ENCODE data around the gene PRDM8. TPM values are rescaled to one million over a fixed set of nuclear protein-coding genes. Genes with fewer than 3 reads are reported as not detected.

Gene PRDM8
- total RNA-seq, 1 donor from 2014 or later: not detected

DNA sequence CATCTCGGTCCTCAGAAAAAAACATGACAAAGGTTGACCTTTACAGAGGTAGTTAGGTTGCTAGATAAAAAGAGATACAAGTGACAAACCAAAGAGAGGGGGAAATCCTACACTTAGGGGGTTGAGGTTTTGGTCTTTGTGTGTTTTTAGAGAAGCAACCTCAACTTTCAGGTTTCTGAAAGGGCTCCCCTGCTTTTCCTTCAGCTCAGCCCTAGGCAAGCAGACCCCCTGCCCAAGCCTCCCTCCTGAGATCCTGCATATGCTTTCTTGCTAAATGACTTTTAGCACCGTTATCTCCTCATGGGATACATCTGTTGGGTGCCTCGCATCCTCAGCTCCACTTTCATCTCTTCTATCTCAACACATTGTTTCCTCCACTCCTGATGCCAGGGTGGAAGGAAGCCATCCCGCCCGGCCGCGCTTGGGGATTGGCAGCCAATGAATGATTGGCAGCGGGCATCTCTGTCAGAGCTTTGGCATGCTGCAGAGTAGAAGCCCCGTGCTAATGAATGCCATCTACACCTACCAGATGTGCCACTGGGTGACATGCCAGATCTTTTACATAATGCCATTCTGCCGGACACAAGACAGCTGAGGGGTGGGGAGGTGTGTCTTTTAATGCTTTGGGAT lies 15.0 kb upstream of the PRDM8 start:
- H3K79me2 ChIP-seq (ENCODE audit: low read depth): no peaks in the 10 kb centered on the region
- H3K36me3 ChIP-seq: no peaks in the 10 kb centered on the region
- H3K27ac ChIP-seq: no peak overlapping the region
- H2AFZ ChIP-seq (replicated peaks): no peak overlapping the region
- Mint-ChIP-seq H3K36me3 (no peaks in the 10 kb centered on the region), H3K9me3 (peaks cover 17% of the 10 kb centered on the region), H3K4me1 (peaks cover 20% of the 10 kb centered on the region), H3K27me3 (ENCODE audit: insufficient read depth, low read depth) (peaks cover 53% of the 10 kb centered on the region), H3K27ac (no peak overlapping the region), H3K4me3 (peak overlapping the region; percentile 61)
- H3K4me1 ChIP-seq: peaks cover 5% of the 10 kb centered on the region
- no peak overlapping the region for H3K4me2 ChIP-seq
- H3K27me3 ChIP-seq: peaks cover 79% of the 10 kb centered on the region
- peaks cover 30% of the 10 kb centered on the region for H4K20me1 ChIP-seq (ENCODE audit: low read depth)
- H3F3A ChIP-seq (ENCODE audit: low read depth): peaks cover 11% of the 10 kb centered on the region
- TF ChIP-seq EZH2phosphoT487 (IDR thresholded peaks at IDR 0.05): peak; percentile 10
- no peak for TF ChIP-seq EZH2 (IDR thresholded peaks at IDR 0.05)
- no peak overlapping the region for H3K9ac ChIP-seq
- no peak for DNase-seq (ENCODE audit: low spot score)
- no peaks in the 10 kb centered on the region for H3K9me3 ChIP-seq (ENCODE audit: low read depth)
- no peak overlapping the region for H3K4me3 ChIP-seq

DNA sequence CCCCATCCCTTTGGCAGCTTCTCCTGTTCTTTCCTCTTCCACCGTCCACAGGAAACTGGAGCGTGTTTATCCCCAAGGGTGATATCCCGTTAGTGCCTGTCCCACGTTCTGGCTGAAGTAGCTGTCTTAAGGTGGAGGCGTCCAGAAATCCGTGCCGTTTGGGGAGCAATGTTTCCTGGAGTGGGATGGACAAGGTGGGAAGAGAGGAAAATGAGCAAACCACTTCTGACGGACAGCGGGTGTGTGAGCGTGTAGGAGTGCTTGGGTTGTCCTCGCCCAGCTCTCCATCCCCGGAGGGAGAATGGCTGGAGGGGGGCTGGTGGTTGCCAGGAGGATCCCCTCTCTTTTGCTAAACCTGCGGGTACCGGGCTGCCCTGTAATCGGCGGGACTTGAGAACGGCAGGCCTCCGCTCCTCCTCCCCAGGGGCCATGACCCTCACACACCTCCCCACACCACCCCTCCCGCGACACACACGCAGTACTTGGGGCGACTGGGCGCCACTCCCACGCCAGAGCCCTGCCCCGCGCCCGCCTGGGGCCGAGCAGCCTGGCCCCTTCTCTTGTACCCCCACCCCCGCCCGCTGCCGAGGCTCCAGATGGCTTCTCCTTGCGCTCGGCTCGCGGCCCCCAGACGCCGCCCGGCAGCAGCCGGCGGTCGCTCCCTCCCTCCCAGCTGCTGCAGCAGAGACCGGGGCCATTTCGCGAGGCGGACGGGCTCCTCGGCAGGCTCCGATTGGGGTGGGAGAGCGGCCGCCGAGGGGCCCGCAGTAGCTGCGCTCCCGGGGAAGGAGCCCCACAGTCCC lies 13.9 kb upstream of the PRDM8 start:
- peak; percentile 33 for DNase-seq (ENCODE audit: low spot score)
- no peaks in the 10 kb centered on the region for H3K36me3 ChIP-seq
- no peaks in the 10 kb centered on the region for H3K79me2 ChIP-seq (ENCODE audit: low read depth)
- no peaks in the 10 kb centered on the region for H3K36me3 Mint-ChIP-seq
- peaks cover 20% of the 10 kb centered on the region for H3K4me1 Mint-ChIP-seq
- H3K27ac ChIP-seq: no peak overlapping the region
- H3K9ac ChIP-seq: no peak overlapping the region
- peaks cover 64% of the 10 kb centered on the region for H3K27me3 Mint-ChIP-seq (ENCODE audit: insufficient read depth, low read depth)
- H3K4me2 ChIP-seq: peak overlapping the region; percentile 76
- TF ChIP-seq, protein P1, sequence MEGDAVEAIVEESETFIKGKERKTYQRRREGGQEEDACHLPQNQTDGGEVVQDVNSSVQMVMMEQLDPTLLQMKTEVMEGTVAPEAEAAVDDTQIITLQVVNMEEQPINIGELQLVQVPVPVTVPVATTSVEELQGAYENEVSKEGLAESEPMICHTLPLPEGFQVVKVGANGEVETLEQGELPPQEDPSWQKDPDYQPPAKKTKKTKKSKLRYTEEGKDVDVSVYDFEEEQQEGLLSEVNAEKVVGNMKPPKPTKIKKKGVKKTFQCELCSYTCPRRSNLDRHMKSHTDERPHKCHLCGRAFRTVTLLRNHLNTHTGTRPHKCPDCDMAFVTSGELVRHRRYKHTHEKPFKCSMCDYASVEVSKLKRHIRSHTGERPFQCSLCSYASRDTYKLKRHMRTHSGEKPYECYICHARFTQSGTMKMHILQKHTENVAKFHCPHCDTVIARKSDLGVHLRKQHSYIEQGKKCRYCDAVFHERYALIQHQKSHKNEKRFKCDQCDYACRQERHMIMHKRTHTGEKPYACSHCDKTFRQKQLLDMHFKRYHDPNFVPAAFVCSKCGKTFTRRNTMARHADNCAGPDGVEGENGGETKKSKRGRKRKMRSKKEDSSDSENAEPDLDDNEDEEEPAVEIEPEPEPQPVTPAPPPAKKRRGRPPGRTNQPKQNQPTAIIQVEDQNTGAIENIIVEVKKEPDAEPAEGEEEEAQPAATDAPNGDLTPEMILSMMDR (IDR thresholded peaks at IDR 0.05): no peak
- TF ChIP-seq EZH2 (IDR thresholded peaks at IDR 0.05) (peak; percentile 28), EZH2phosphoT487 (IDR thresholded peaks at IDR 0.05) (peak; percentile 24)
- H3K27me3 ChIP-seq: peaks cover 90% of the 10 kb centered on the region
- no peaks in the 10 kb centered on the region for H3K9me3 ChIP-seq (ENCODE audit: low read depth)
- H3K27ac Mint-ChIP-seq: no peak overlapping the region
- peaks cover 11% of the 10 kb centered on the region for H3F3A ChIP-seq (ENCODE audit: low read depth)
- peak overlapping the region; percentile 80 for H3K4me3 ChIP-seq
- peaks cover 5% of the 10 kb centered on the region for H3K4me1 ChIP-seq
- H4K20me1 ChIP-seq (ENCODE audit: low read depth): peaks cover 41% of the 10 kb centered on the region
- peak overlapping the region; percentile 94 for H2AFZ ChIP-seq (replicated peaks)
- peaks cover 17% of the 10 kb centered on the region for H3K9me3 Mint-ChIP-seq
- peak overlapping the region; percentile 89 for H3K4me3 Mint-ChIP-seq

DNA sequence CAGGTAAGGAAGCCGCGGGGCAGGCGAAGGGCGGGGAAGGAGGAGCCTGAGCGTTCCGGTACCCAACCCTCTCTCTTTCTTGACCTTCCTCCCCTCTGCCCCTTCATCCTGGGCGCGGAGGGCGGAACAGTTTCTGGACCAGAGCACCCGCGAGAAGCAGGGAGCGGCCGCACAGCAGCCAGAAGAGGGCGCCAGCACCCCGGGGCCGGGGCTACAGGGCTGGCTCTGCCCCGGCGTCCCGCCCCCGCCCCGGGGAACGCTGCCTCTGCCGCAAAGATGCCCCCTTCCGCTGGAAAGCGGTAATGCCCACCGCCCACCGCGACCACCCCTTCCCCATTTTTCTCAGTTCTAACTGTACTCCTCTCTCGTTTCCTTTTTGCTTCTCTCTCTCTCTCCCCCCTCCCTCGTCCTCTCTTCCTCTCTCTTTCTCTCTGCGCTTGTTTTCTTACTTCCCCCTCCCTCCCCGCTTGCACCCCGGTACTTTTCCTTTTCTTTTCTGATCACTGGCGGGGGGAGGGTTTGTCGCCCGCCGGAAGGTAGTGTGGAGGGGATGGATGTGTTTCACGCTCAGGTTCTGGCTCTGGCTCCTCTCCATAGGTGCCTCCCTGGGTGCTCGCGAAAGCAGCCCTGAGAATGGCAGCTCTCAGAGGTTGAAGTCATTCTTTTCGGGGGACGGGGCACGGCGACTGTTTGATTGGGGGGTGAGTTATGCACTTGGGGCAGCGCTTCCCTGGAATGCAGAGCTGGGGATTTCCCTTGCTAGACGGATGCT lies 13.1 kb upstream of the PRDM8 start:
- peak overlapping the region; percentile 76 for H3K4me2 ChIP-seq
- peak overlapping the region; percentile 89 for H3K4me3 Mint-ChIP-seq
- peaks cover 70% of the 10 kb centered on the region for H3K27me3 Mint-ChIP-seq (ENCODE audit: insufficient read depth, low read depth)

More for the DNA sequence above, 13.1 kb upstream of the PRDM8 start:
- DNase-seq (ENCODE audit: low spot score): peak; percentile 93
- Mint-ChIP-seq H3K4me1 (peaks cover 22% of the 10 kb centered on the region), H3K27ac (no peak overlapping the region), H3K36me3 (no peaks in the 10 kb centered on the region), H3K9me3 (peaks cover 12% of the 10 kb centered on the region)
- H2AFZ ChIP-seq (replicated peaks): peak overlapping the region; percentile 94
- H3F3A ChIP-seq (ENCODE audit: low read depth): peaks cover 11% of the 10 kb centered on the region
- peak overlapping the region; percentile 80 for H3K4me3 ChIP-seq
- peaks cover 98% of the 10 kb centered on the region for H3K27me3 ChIP-seq
- H3K27ac ChIP-seq: no peak overlapping the region
- no peaks in the 10 kb centered on the region for H3K9me3 ChIP-seq (ENCODE audit: low read depth)
- no peak overlapping the region for H3K9ac ChIP-seq
- TF ChIP-seq, protein P1 (IDR thresholded peaks at IDR 0.05): peak; percentile 89
- TF ChIP-seq EZH2phosphoT487 (IDR thresholded peaks at IDR 0.05) (peak; percentile 4), EZH2 (IDR thresholded peaks at IDR 0.05) (no peak)
- H3K4me1 ChIP-seq: peaks cover 5% of the 10 kb centered on the region
- no peaks in the 10 kb centered on the region for H3K36me3 ChIP-seq
- H3K79me2 ChIP-seq (ENCODE audit: low read depth): no peaks in the 10 kb centered on the region
- H4K20me1 ChIP-seq (ENCODE audit: low read depth): peaks cover 49% of the 10 kb centered on the region

Measured in neural progenitor cell (in vitro differentiated cells).